ENCODE results near the gene DUOXA1.
"Not testable (repeated sequence)": the region's sequence is repeated elsewhere in the genome, so short reads cannot be mapped to it uniquely, and the experiment has no call there.

DUOXA1 gene

DNA sequence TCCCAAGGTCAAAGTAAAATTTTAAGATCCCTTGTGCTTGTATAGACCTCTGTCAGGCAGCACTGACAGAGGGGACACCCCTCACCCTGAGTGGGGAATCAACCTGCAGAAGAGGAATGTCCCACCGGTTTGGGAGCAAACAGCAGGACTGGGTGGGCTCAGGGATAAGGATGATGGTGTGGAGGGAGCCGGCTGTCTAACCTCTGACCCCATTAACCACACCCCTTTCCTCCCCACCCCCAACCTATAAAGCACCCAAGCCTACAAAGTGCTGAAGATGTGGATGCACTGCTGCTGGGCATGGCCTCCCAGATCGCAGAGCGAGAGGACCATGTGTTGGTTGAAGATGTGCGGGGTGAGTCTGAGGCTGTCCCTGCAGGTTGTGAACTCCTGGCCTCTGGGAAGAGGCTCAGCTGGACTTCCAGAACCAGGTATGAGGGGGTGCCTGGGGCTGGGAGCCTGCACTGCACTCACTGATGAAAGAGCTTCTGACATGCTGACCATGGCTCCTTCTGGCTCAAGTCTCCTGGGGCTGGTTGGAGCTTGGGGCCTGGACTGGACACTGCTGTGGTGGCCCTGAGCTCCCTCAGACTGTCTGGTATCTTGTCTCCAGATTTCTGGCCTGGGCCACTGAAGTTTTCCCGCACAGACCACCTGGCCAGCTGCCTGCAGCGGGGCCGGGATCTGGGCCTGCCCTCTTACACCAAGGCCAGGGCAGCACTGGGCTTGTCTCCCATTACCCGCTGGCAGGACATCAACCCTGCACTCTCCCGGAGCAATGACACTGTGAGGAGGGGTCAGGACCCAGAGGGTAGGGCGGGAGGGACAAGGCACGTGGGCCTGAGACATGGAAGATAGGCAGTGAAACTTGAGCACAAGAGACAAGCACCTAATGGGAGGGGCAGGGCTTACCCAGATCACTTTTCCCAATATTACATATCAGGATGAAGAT is 9.4 kb upstream of the DUOXA1 start:
- TF ChIP-seq CTCF (IDR thresholded peaks at IDR 0.05; ENCODE audit: insufficient read depth, low read length, poor library complexity, severe bottlenecking): no peak
- no peak for DNase-seq (ENCODE audit: extremely low read depth, insufficient read length)
- no peaks in the 10 kb centered on the region for H3K36me3 ChIP-seq (ENCODE audit: control insufficient read depth, insufficient read depth, low read length)
- H3K4me3 ChIP-seq (replicated peaks; ENCODE audit: low read depth, low read length): no peak overlapping the region
- H3K27me3 ChIP-seq (replicated peaks; ENCODE audit: control insufficient read depth, insufficient read depth, low read length): peaks cover 2% of the 10 kb centered on the region; the same call in 1 of the 2 replicates

- Histone ChIP-seq H3K36me3 (ENCODE audit: control insufficient read depth, insufficient read depth, low read length) (no peaks in the 10 kb centered on the region), H3K27me3 (replicated peaks; ENCODE audit: control insufficient read depth, insufficient read depth, low read length) (peaks cover 2% of the 10 kb centered on the region; the same call in 1 of the 2 replicates), H3K4me3 (replicated peaks; ENCODE audit: low read depth, low read length) (no peak overlapping the region)
- no peak for TF ChIP-seq CTCF (IDR thresholded peaks at IDR 0.05; ENCODE audit: insufficient read depth, low read length, poor library complexity, severe bottlenecking)
- no peak for DNase-seq (ENCODE audit: extremely low read depth, insufficient read length)
These were observed 8.0 kb upstream of the DUOXA1 start for GRCh38 chr15:45137703-45138102.

DNA sequence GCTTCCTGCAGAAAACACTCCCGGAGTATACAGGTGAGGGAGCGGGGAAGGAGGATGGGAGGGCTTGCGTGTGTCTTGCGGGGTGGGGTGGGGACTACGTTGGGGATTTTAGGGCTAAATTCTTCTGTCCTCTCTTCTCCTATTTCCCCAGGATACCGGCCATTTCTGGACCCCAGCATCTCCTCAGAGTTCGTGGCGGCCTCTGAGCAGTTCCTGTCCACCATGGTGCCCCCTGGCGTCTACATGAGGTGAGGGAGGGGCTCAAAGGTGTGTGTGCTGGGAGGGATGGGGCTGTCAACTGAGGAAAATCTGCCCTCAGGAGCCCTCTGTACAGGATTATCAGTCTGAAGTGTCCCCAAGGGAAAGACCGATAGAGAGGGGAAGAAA is 6.7 kb upstream of the DUOXA1 start:
- no peak overlapping the region for H3K4me3 ChIP-seq (replicated peaks; ENCODE audit: low read depth, low read length)
- H3K36me3 ChIP-seq (ENCODE audit: control insufficient read depth, insufficient read depth, low read length): no peaks in the 10 kb centered on the region
- peak; percentile 50 for TF ChIP-seq CTCF (IDR thresholded peaks at IDR 0.05; ENCODE audit: insufficient read depth, low read length, poor library complexity, severe bottlenecking)
- H3K27me3 ChIP-seq (replicated peaks; ENCODE audit: control insufficient read depth, insufficient read depth, low read length): peaks cover 2% of the 10 kb centered on the region; the same call in 1 of the 2 replicates
- no peak for DNase-seq (ENCODE audit: extremely low read depth, insufficient read length)

DNA sequence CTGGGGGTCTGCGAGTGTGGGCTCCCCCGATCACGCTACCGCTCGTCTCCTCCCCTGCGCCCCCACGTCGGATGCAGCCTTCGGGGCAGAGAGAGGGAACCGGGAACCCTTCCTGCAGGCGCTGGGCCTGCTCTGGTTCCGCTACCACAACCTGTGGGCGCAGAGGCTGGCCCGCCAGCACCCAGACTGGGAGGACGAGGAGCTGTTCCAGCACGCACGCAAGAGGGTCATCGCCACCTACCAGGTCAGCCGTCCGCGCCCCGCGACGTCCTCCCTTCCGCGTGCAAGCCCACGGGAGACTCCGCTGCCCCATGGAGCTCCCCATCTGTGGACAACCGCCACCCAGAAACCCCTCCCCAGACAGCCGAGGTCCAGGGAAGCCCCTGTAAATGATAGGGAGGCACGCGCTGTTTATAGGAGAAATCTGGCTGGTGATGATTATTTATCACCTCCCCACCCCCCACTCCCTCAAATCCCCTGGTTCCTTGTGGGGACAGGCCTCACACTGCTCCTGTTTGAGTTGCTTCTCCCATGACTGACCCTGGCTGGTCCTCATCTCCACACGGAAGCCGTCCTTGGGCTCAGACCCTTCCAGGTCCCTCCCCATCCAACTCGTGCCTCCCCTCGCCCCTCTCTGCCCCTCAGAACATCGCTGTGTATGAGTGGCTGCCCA is 6.2 kb upstream of the DUOXA1 start:
- DNase-seq (ENCODE audit: extremely low read depth, insufficient read length); H3K36me3 ChIP-seq (ENCODE audit: control insufficient read depth, insufficient read depth, low read length); H3K27me3 ChIP-seq (replicated peaks; ENCODE audit: control insufficient read depth, insufficient read depth, low read length); H3K4me3 ChIP-seq (replicated peaks; ENCODE audit: low read depth, low read length): not testable (repeated sequence)

- no peak for TF ChIP-seq CTCF (IDR thresholded peaks at IDR 0.05; ENCODE audit: insufficient read depth, low read length, poor library complexity, severe bottlenecking)
- no peaks in the 10 kb centered on the region for H3K36me3 ChIP-seq (ENCODE audit: control insufficient read depth, insufficient read depth, low read length)
- H3K4me3 ChIP-seq (replicated peaks; ENCODE audit: low read depth, low read length): no peak overlapping the region
- H3K27me3 ChIP-seq (replicated peaks; ENCODE audit: control insufficient read depth, insufficient read depth, low read length): peaks cover 2% of the 10 kb centered on the region; the same call in 1 of the 2 replicates
- DNase-seq (ENCODE audit: extremely low read depth, insufficient read length): no peak
These were observed 5.3 kb upstream of the DUOXA1 start for GRCh38 chr15:45134682-45135604.

Data from GM06990 (cell line).